Nephron (organoid): ENCODE results near the gene PLCB2.

ENCODE experiments used
- H3K27ac Mint-ChIP-seq, 3 experiments: 2 replicates each; pipeline ENCODE4 v1.8.0; 2020; ENCODE audit warnings: mixed read lengths in 3 of 3, mild to moderate bottlenecking in 2 of 3, moderate library complexity in 1 of 3
- H3K27me3 Mint-ChIP-seq: 2 replicates; pipeline ENCODE4 v1.8.0; 2021; ENCODE audit warnings: low read depth, mild to moderate bottlenecking, moderate library complexity, mixed read lengths
- H3K36me3 Mint-ChIP-seq: 2 replicates; pipeline ENCODE4 v1.8.0; 2020; ENCODE audit warnings: low read depth, mixed read lengths
- H3K4me1 Mint-ChIP-seq: 2 replicates; pipeline ENCODE4 v1.8.0; 2020; ENCODE audit warnings: mixed read lengths
- H3K4me3 Mint-ChIP-seq, 3 experiments: 2 replicates each; pipeline ENCODE4 v1.8.0; 2020; ENCODE audit warnings: mild to moderate bottlenecking in 3 of 3, mixed read lengths in 3 of 3, moderate library complexity in 2 of 3
- H3K9me3 Mint-ChIP-seq: 2 replicates; pipeline ENCODE4 v1.8.0; 2020; ENCODE audit warnings: mixed read lengths
- TF ChIP-seq, protein P1 (sequence below), 3 experiments: fragments of 200-600 bp; sonication (generic); IDR thresholded peaks; one replicate each; pipeline ENCODE4 v1.5.0; 2021; ENCODE audit warnings: antibody characterized with exemption in 3 of 3; ENCODE audit not compliant: unreplicated experiment in 3 of 3

The PLCB2 gene

GRCh38 chr15:40251486-40252140 is 56.1 kb downstream of the PLCB2 start:
- Mint-ChIP-seq H3K4me3 (peak overlapping the region; percentile 58 to 76 (median 70)), H3K9me3 (no peaks in the 10 kb centered on the region), H3K27me3 (peaks cover 68% of the 10 kb centered on the region), H3K27ac (no peak overlapping the region), H3K36me3 (no peaks in the 10 kb centered on the region), H3K4me1 (peaks cover 25% of the 10 kb centered on the region)
- TF ChIP-seq, protein P1, sequence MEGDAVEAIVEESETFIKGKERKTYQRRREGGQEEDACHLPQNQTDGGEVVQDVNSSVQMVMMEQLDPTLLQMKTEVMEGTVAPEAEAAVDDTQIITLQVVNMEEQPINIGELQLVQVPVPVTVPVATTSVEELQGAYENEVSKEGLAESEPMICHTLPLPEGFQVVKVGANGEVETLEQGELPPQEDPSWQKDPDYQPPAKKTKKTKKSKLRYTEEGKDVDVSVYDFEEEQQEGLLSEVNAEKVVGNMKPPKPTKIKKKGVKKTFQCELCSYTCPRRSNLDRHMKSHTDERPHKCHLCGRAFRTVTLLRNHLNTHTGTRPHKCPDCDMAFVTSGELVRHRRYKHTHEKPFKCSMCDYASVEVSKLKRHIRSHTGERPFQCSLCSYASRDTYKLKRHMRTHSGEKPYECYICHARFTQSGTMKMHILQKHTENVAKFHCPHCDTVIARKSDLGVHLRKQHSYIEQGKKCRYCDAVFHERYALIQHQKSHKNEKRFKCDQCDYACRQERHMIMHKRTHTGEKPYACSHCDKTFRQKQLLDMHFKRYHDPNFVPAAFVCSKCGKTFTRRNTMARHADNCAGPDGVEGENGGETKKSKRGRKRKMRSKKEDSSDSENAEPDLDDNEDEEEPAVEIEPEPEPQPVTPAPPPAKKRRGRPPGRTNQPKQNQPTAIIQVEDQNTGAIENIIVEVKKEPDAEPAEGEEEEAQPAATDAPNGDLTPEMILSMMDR (IDR thresholded peaks at IDR 0.05; ENCODE audit: unreplicated experiment in 3 of 3), result no peak

DNA sequence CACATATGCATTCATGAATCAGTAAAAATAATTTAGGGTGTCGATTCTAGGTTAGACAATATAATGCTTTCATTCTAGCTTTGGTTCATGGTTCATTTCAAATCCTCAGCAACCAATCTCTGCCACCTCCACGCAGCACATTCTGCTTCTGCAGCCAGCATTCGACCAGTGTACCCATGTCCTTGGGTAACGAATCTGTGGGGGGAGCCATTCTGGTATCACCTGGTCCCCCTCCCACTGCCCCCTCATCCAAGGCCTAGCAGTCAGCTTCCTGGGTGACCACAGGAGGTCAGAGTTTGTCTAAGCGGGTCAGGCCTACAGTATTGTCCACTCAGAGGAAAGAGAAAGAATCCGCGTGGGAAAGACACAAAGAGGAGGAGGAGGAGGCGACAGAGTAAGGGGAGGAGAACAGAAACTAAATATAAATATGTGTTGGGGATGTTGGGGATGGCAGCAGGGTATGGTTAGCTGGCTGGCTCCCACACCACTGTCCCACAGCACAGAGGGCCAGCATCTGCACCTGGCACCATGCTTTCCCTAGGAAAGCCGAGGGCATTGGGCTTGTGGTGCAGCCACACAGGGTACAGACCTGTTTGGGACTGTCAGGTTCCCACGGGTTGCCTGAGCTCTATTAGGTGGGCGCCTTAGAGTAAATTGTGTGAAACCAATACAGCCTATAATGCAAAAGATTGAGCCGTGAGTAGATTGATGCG is 56.8 kb downstream of the PLCB2 start:
- TF ChIP-seq, protein P1 (IDR thresholded peaks at IDR 0.05; ENCODE audit: unreplicated experiment in 3 of 3), result no peak
- no peaks in the 10 kb centered on the region for H3K36me3 Mint-ChIP-seq
- H3K9me3 Mint-ChIP-seq, result no peaks in the 10 kb centered on the region
- peaks cover 25% of the 10 kb centered on the region for H3K4me1 Mint-ChIP-seq
- H3K27ac Mint-ChIP-seq, result no peak overlapping the region
- H3K27me3 Mint-ChIP-seq, result peaks cover 66% of the 10 kb centered on the region
- peak overlapping the region; percentile 58 to 76 (median 70) for H3K4me3 Mint-ChIP-seq

DNA sequence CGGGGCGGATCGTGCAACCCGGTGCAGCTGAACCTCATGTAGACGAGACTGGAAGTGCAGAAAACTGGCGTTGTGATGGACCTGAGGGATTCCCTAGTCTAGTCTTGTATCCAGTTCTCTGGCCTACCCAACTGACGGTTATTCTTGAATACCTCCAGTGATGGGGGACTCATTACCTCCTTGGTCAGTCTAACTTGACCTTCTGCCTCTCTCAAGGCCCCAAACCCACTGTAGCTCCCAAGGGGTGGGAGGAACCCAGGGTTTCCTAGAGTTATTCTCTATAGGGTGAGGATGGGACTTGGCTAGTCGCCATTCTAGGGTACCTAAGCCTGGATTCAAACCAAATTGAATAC is 57.5 kb downstream of the PLCB2 start:
- TF ChIP-seq, protein P1 (IDR thresholded peaks at IDR 0.05; ENCODE audit: unreplicated experiment in 3 of 3), result no peak
- Mint-ChIP-seq H3K36me3 (no peaks in the 10 kb centered on the region), H3K27me3 (peaks cover 65% of the 10 kb centered on the region), H3K9me3 (no peaks in the 10 kb centered on the region), H3K4me3 (peak overlapping the region in 1 of 3 experiments; percentile 24), H3K27ac (no peak overlapping the region), H3K4me1 (peaks cover 25% of the 10 kb centered on the region)

GRCh38 chr15:40249477-40250303 is 58.0 kb downstream of the PLCB2 start:
- no peaks in the 10 kb centered on the region for H3K9me3 Mint-ChIP-seq
- no peaks in the 10 kb centered on the region for H3K36me3 Mint-ChIP-seq
- H3K27ac Mint-ChIP-seq, result no peak overlapping the region
- H3K27me3 Mint-ChIP-seq, result peaks cover 59% of the 10 kb centered on the region
- H3K4me3 Mint-ChIP-seq, result peak overlapping the region in 1 of 3 experiments; percentile 24
- peaks cover 25% of the 10 kb centered on the region for H3K4me1 Mint-ChIP-seq
- TF ChIP-seq, protein P1 (IDR thresholded peaks at IDR 0.05; ENCODE audit: unreplicated experiment in 3 of 3), result no peak

DNA sequence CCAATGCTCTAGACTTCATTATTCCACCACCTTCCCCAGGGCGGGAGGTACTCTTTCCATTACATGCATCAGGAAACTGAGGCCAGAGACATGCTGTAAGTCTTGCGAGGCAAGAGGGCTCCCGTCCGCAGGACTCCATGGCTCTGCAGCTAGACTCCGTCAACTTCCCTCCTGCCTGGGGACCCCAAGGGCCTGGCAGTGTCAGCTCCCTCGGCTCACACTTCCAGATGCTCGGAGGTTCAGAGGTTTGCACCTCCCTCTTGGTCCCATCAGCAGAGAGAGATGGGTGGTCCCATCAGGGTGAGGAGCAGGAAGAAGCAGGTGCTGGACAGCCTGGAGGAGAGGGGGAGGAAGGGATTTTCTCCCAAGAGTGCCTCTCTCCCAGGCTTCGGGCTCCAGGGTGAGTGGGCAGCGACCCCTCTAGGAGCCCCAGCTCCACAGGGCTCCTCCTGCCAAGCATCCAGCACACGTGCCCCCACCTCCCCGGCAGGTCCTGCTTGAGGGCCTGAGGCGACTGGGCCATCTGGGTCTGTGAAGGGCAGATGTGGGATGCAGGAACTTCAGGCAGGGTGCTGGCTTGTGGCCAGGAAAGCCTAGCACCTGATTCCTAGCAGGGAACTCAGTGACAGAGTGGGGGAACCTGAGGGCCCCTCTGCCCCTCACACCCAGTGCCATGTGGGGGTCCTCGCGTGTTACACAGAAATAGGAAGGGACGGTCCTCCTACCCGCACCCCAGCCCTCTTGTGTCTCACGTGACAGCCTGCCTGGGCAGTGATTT is 59.5 kb downstream of the PLCB2 start:
- peaks cover 18% of the 10 kb centered on the region for H3K4me1 Mint-ChIP-seq

More for the DNA sequence above, 59.5 kb downstream of the PLCB2 start:
- Mint-ChIP-seq H3K9me3 (no peaks in the 10 kb centered on the region), H3K27me3 (peaks cover 44% of the 10 kb centered on the region), H3K36me3 (no peaks in the 10 kb centered on the region), H3K27ac (no peak overlapping the region), H3K4me3 (no peak overlapping the region)
- TF ChIP-seq, protein P1 (IDR thresholded peaks at IDR 0.05; ENCODE audit: unreplicated experiment in 3 of 3), result no peak
